Stimulated activated CD4-positive, alpha-beta T cell treated with anti-CD3 and anti-CD28 coated beads, Interleukin-1b, Interleukin-23, amount 100 ng/mL, for 4 hours (primary cell): Measurements from ENCODE around the gene KMT2B.
"Not testable (repeated sequence)": the region's sequence is repeated elsewhere in the genome, so short reads cannot be mapped to it uniquely, and the experiment has no call there.

Experiments
- DNase-seq, 2 donors: peaks; one replicate each; pipeline ENCODE4 v3.0.0-alpha.2; 2020; ENCODE audit warnings: low read depth in 2 of 2

The KMT2B gene

GRCh38 chr19:35757231-35757748 lies 39.5 kb downstream of the KMT2B start:
- no peak for DNase-seq

GRCh38 chr19:35757749-35758608 lies 40.2 kb downstream of the KMT2B start, which contains the start of gene PROSER3:
Gene PROSER3, plus strand, starts transcription at chr19:35758176. Its CDS starts 40 bp downstream, at chr19:35758216.
- peak; percentile 93 to 94 for DNase-seq

GRCh38 chr19:35759697-35760096 lies 41.9 kb downstream of the KMT2B start:
- DNase-seq: no peak

GRCh38 chr19:35760711-35761349 lies 43.0 kb downstream of the KMT2B start:
- no peak for DNase-seq

GRCh38 chr19:35764432-35765315 lies 46.9 kb downstream of the KMT2B start:
- no peak for DNase-seq

- no peak for DNase-seq
These were observed 48.8 kb downstream of the KMT2B start for GRCh38 chr19:35766571-35767104.

- no peak for DNase-seq
These were observed 49.7 kb downstream of the KMT2B start for GRCh38 chr19:35767288-35768081.

GRCh38 chr19:35768082-35768421 lies 50.2 kb downstream of the KMT2B start:
- DNase-seq: no peak

- DNase-seq: not testable (repeated sequence)
These were observed 54.6 kb downstream of the KMT2B start for GRCh38 chr19:35772362-35772761.

GRCh38 chr19:35773020-35773806 lies 55.4 kb downstream of the KMT2B start:
- DNase-seq: no peak

- no peak for DNase-seq
These were observed 56.7 kb downstream of the KMT2B start for GRCh38 chr19:35774274-35775045.

- no peak for DNase-seq
These were observed 57.2 kb downstream of the KMT2B start for GRCh38 chr19:35775046-35775297.

- peak; percentile 97 to 99 for DNase-seq
These were observed 57.7 kb downstream of the KMT2B start, which contains the start of gene ARHGAP33 for GRCh38 chr19:35775298-35776101. Gene ARHGAP33, plus strand, starts transcription at chr19:35775564. Its CDS starts 95 bp downstream, at chr19:35775659.

- no peak for DNase-seq
These were observed 58.4 kb downstream of the KMT2B start for GRCh38 chr19:35776102-35776788.

GRCh38 chr19:35777086-35777841 lies 59.5 kb downstream of the KMT2B start:
- DNase-seq: no peak

- DNase-seq: no peak
These were observed 60.2 kb downstream of the KMT2B start for GRCh38 chr19:35777961-35778360.

- no peak for DNase-seq
These were observed 61.2 kb downstream of the KMT2B start for GRCh38 chr19:35779033-35779432.
